Naive thymus-derived CD8-positive, alpha-beta T cell (primary cell): ENCODE measurements around the gene RMND5A. TPM values are rescaled to one million over a fixed set of nuclear protein-coding genes. Genes with fewer than 3 reads are reported as not detected.

ENCODE experiments used
- ATAC-seq, 2 donors: fragments of 150-1000 bp; cut with Tn5 transposase in 1 of 2; sonication (Bioruptor Pico), chemical (Tn5 transposase) in 1 of 2; 1 replicate in 1 of 2; 2 replicates in 1 of 2; pipeline ENCODE4 v1.10.0; 2021; ENCODE audit warnings: mild to moderate bottlenecking in 2 of 2, moderate library complexity in 2 of 2
- POLR2A ChIA-PET: fragments of 350-600 bp; sonication (Branson Sonifier 250); formaldehyde crosslinking; loops from one replicate; lab custom pipeline; 2021; ENCODE audit warnings: antibody characterized with exemption; lab: Charles Lee
- DNase-seq, 10 donors: peaks; one replicate each; pipeline versions ENCODE4 v3.0.0 to v3.0.0-alpha.2; 2020 to 2022
- H3K27ac Mint-ChIP-seq, 10 donors: one replicate each; pipeline ENCODE4 v1.8.0; 2020 to 2022; ENCODE audit warnings: mild to moderate bottlenecking in 10 of 10, mixed read lengths in 10 of 10, moderate library complexity in 4 of 10, inconsistent platforms in 1 of 10
- H3K27me3 Mint-ChIP-seq, 5 donors: one replicate each; pipeline ENCODE4 v1.8.0; 2021 to 2022; ENCODE audit warnings: mixed read lengths in 5 of 5
- H3K36me3 Mint-ChIP-seq, 3 donors: one replicate each; pipeline ENCODE4 v1.8.0; 2020 to 2022; ENCODE audit warnings: mixed read lengths in 3 of 3, mild to moderate bottlenecking in 2 of 3, inconsistent platforms in 1 of 3
- H3K4me1 Mint-ChIP-seq, 4 donors: one replicate each; pipeline ENCODE4 v1.8.0; 2021 to 2022; ENCODE audit warnings: mixed read lengths in 4 of 4
- H3K4me3 Mint-ChIP-seq, 10 donors: one replicate each; pipeline ENCODE4 v1.8.0; 2020 to 2022; ENCODE audit warnings: mild to moderate bottlenecking in 10 of 10, mixed read lengths in 10 of 10, moderate library complexity in 6 of 10, inconsistent platforms in 1 of 10
- H3K9me3 Mint-ChIP-seq, 9 donors: one replicate each; pipeline ENCODE4 v1.8.0; 2020 to 2022; ENCODE audit warnings: mixed read lengths in 9 of 9, mild to moderate bottlenecking in 3 of 9, inconsistent platforms in 1 of 9, moderate library complexity in 1 of 9
- polyA plus RNA-seq, 3 donors: library from polyadenylated mRNA; unstranded; fragments of 300-500 nt; fragmentation: Illumina TruSeq; gene quantifications; one replicate each; pipeline ENCODE4 v1.2.3, GENCODE V29; 2021
- total RNA-seq, 8 experiments: library from RNA in 2 of 8; stranded (reverse) in 2 of 8; gene quantifications; one replicate each; pipeline ENCODE4 v1.2.3 and lab custom pipeline; 2021 to 2026

The RMND5A gene
- total and polyA plus RNA-seq, 5 experiments from 2014 or later, result 16.4 to 46.6 (median 22.2) TPM

- Mint-ChIP-seq H3K4me3 (peak overlapping the region; percentile 86 to 100 (median 98)), H3K9me3 (no peaks in the 10 kb centered on the region), H3K36me3 (peaks cover 0 to 6% (median 3%) of the 10 kb centered on the region in 3 donors), H3K27me3 (peaks cover 0 to 14% (median 0%) of the 10 kb centered on the region in 5 donors), H3K4me1 (peaks cover 28 to 66% (median 56%) of the 10 kb centered on the region in 4 donors), H3K27ac (peak overlapping the region; percentile 93 to 100 (median 98))
- no peak for DNase-seq
- POLR2A ChIA-PET, result interaction anchor here (1.1 to 12.5 kb wide), 13 partner anchors 12 to 612 kb away, joined by 3 to 668 read pairs (median 13); partner anchors contain the start of genes CD8A, CHMP3, IMMT and KDM3A
- no peak for ATAC-seq
These were observed 87.0 kb downstream of the RMND5A start for GRCh38 chr2:86807133-86807467.

- peak overlapping the region; percentile 93 to 100 (median 98) for H3K27ac Mint-ChIP-seq
- ATAC-seq (peak; percentile 43 to 51), DNase-seq (peak; percentile 46 to 86 (median 70))
- H3K9me3 Mint-ChIP-seq, result no peaks in the 10 kb centered on the region
- H3K27me3 Mint-ChIP-seq, result peaks cover 0 to 14% (median 0%) of the 10 kb centered on the region in 5 donors
- peaks cover 0 to 12% (median 6%) of the 10 kb centered on the region in 3 donors for H3K36me3 Mint-ChIP-seq
- H3K4me3 Mint-ChIP-seq, result peak overlapping the region; percentile 86 to 100 (median 98)
- POLR2A ChIA-PET, result interaction anchor here (1.0 to 12.5 kb wide), 21 partner anchors 11 to 612 kb away, joined by 3 to 668 read pairs (median 7); partner anchors contain the start of genes CD8A, CD8B, CHMP3 and IMMT
- peaks cover 29 to 72% (median 60%) of the 10 kb centered on the region in 4 donors for H3K4me1 Mint-ChIP-seq
These were observed 87.6 kb downstream of the RMND5A start for GRCh38 chr2:86807468-86808275.

- no peaks in the 10 kb centered on the region for H3K9me3 Mint-ChIP-seq
- POLR2A ChIA-PET, result interaction anchor here (0.6 to 12.5 kb wide), 26 partner anchors 10 to 613 kb away, joined by 3 to 668 read pairs (median 6); partner anchors contain the start of genes CD8A, CD8B, CHMP3 and IMMT
- DNase-seq (peak; percentile 93 to 98 (median 96)), ATAC-seq (peak; percentile 70 to 76)
- H3K4me3 Mint-ChIP-seq, result peak overlapping the region; percentile 86 to 100 (median 98)
- H3K27me3 Mint-ChIP-seq, result peaks cover 0 to 14% (median 0%) of the 10 kb centered on the region in 5 donors
- peaks cover 2 to 20% (median 6%) of the 10 kb centered on the region in 3 donors for H3K36me3 Mint-ChIP-seq
- H3K4me1 Mint-ChIP-seq, result peaks cover 33 to 75% (median 65%) of the 10 kb centered on the region in 4 donors
- H3K27ac Mint-ChIP-seq, result peak overlapping the region; percentile 93 to 100 (median 98)
These were observed 88.4 kb downstream of the RMND5A start for GRCh38 chr2:86808315-86809161.

- H3K9me3 Mint-ChIP-seq, result no peaks in the 10 kb centered on the region
- H3K36me3 Mint-ChIP-seq, result peaks cover 5 to 31% (median 8%) of the 10 kb centered on the region in 3 donors
- H3K4me1 Mint-ChIP-seq, result peaks cover 36 to 77% (median 65%) of the 10 kb centered on the region in 4 donors
- ATAC-seq, result peak in 1 of 2 donors; percentile 4
- peak overlapping the region; percentile 93 to 100 (median 98) for H3K27ac Mint-ChIP-seq
- peak in 4 of 10 donors; percentile 53 to 72 (median 58) for DNase-seq
- peak overlapping the region; percentile 86 to 100 (median 98) for H3K4me3 Mint-ChIP-seq
- POLR2A ChIA-PET, result interaction anchor here (0.6 to 12.5 kb wide), 17 partner anchors 9 to 368 kb away, joined by 3 to 668 read pairs (median 7); partner anchors contain the start of genes CD8A, CD8B and KDM3A
- H3K27me3 Mint-ChIP-seq, result peaks cover 0 to 14% (median 0%) of the 10 kb centered on the region in 5 donors
These were observed 89.5 kb downstream of the RMND5A start for GRCh38 chr2:86809481-86810121.

GRCh38 chr2:86815611-86816010, 95.5 kb downstream of the RMND5A start:
- DNase-seq (peak in 1 of 10 donors; percentile 60), ATAC-seq (peak; percentile 67 to 68)
- Mint-ChIP-seq H3K36me3 (peaks cover 14 to 72% (median 17%) of the 10 kb centered on the region in 3 donors), H3K27ac (peak overlapping the region; percentile 89 to 99 (median 96)), H3K27me3 (no peaks in the 10 kb centered on the region), H3K9me3 (no peaks in the 10 kb centered on the region), H3K4me1 (peaks cover 51 to 85% (median 81%) of the 10 kb centered on the region in 4 donors), H3K4me3 (peak overlapping the region; percentile 36 to 84 (median 76))
- POLR2A ChIA-PET, result interaction anchor here (1.4 to 5.4 kb wide), 2 partner anchors 11 to 26 kb away, joined by 3 to 142 read pairs; no protein-coding TSS in a partner anchor

GRCh38 chr2:86818114-86818801, 98.2 kb downstream of the RMND5A start:
- peaks cover 18 to 74% (median 25%) of the 10 kb centered on the region in 3 donors for H3K36me3 Mint-ChIP-seq
- H3K4me1 Mint-ChIP-seq, result peaks cover 49 to 87% (median 83%) of the 10 kb centered on the region in 4 donors
- peak overlapping the region; percentile 45 to 98 (median 88) for H3K4me3 Mint-ChIP-seq
- no peak for DNase-seq
- POLR2A ChIA-PET, result interaction anchor here (1.0 to 1.5 kb wide), 5 partner anchors 8 to 42 kb away, joined by 3 to 21 read pairs (median 3); no protein-coding TSS in a partner anchor
- H3K27ac Mint-ChIP-seq, result peak overlapping the region; percentile 43 to 99 (median 94)
- ATAC-seq, result no peak
- peaks cover 0 to 4% (median 0%) of the 10 kb centered on the region in 9 donors for H3K9me3 Mint-ChIP-seq
- no peaks in the 10 kb centered on the region for H3K27me3 Mint-ChIP-seq

- Mint-ChIP-seq H3K36me3 (peaks cover 13 to 72% (median 29%) of the 10 kb centered on the region in 3 donors), H3K4me1 (peaks cover 48 to 87% (median 82%) of the 10 kb centered on the region in 4 donors), H3K27ac (peak overlapping the region; percentile 71 to 99 (median 94)), H3K9me3 (peaks cover 0 to 4% (median 0%) of the 10 kb centered on the region in 9 donors), H3K4me3 (peak overlapping the region; percentile 45 to 98 (median 88)), H3K27me3 (no peaks in the 10 kb centered on the region)
- POLR2A ChIA-PET, result interaction anchor here (0.8 to 1.5 kb wide), 6 partner anchors 8 to 42 kb away, joined by 3 to 21 read pairs (median 3); no protein-coding TSS in a partner anchor
- DNase-seq (peak in 1 of 10 donors; percentile 64), ATAC-seq (peak; percentile 42 to 64)
These were observed 98.9 kb downstream of the RMND5A start for GRCh38 chr2:86818957-86819356.

- Mint-ChIP-seq H3K36me3 (peaks cover 4 to 48% (median 23%) of the 10 kb centered on the region in 3 donors), H3K4me1 (peaks cover 44 to 85% (median 74%) of the 10 kb centered on the region in 4 donors), H3K27me3 (no peaks in the 10 kb centered on the region), H3K27ac (peak overlapping the region; percentile 92 to 99 (median 96)), H3K9me3 (peaks cover 0 to 4% (median 0%) of the 10 kb centered on the region in 9 donors), H3K4me3 (peak overlapping the region; percentile 79 to 99 (median 90))
- peak in 2 of 10 donors; percentile 35 to 71 for DNase-seq
- POLR2A ChIA-PET, result interaction anchor here (0.7 to 10.7 kb wide), 12 partner anchors 8 to 39 kb away, joined by 3 to 362 read pairs (median 4); partner anchors contain the start of gene CD8A
- ATAC-seq, result peak in 1 of 2 donors; percentile 5
These were observed 101.2 kb downstream of the RMND5A start for GRCh38 chr2:86821306-86821705.

- Mint-ChIP-seq H3K4me1 (peaks cover 41 to 84% (median 73%) of the 10 kb centered on the region in 4 donors), H3K27ac (peak overlapping the region; percentile 92 to 99 (median 96)), H3K36me3 (peaks cover 4 to 43% (median 23%) of the 10 kb centered on the region in 3 donors), H3K9me3 (peaks cover 0 to 4% (median 0%) of the 10 kb centered on the region in 9 donors), H3K27me3 (no peaks in the 10 kb centered on the region), H3K4me3 (peak overlapping the region; percentile 79 to 99 (median 90))
- ATAC-seq, result no peak
- POLR2A ChIA-PET, result interaction anchor here (0.7 to 10.7 kb wide), 11 partner anchors 9 to 39 kb away, joined by 3 to 362 read pairs (median 4); partner anchors contain the start of gene CD8A
- no peak for DNase-seq
These were observed 101.8 kb downstream of the RMND5A start for GRCh38 chr2:86821842-86822241.

- Mint-ChIP-seq H3K4me1 (peaks cover 44 to 84% (median 76%) of the 10 kb centered on the region in 4 donors), H3K27me3 (no peaks in the 10 kb centered on the region), H3K27ac (peak overlapping the region; percentile 85 to 99 (median 96)), H3K36me3 (peaks cover 4 to 37% (median 23%) of the 10 kb centered on the region in 3 donors), H3K4me3 (peak overlapping the region; percentile 86 to 99 (median 95)), H3K9me3 (peaks cover 0 to 4% (median 0%) of the 10 kb centered on the region in 9 donors)
- ATAC-seq (no peak), DNase-seq (no peak)
- POLR2A ChIA-PET, result interaction anchor here (1.0 to 10.7 kb wide), 9 partner anchors 9 to 37 kb away, joined by 3 to 362 read pairs (median 21); partner anchors contain the start of gene CD8A
These were observed 102.7 kb downstream of the RMND5A start for GRCh38 chr2:86822668-86823345.
